ENCODE measurements around the gene ARCN1. TPM values are rescaled to one million over a fixed set of nuclear protein-coding genes. Genes with fewer than 3 reads are reported as not detected.

ARCN1 gene
- total RNA-seq, 1 experiment from 2014 or later, result 122 TPM

- POLR2A ChIA-PET (ENCODE audit: unreplicated experiment), result no interaction called here
- no peaks in the 10 kb centered on the region for H3K27me3 ChIP-seq (ENCODE audit: low read length)
- H3F3A ChIP-seq (ENCODE audit: low read length, unreplicated experiment), result no peaks in the 10 kb centered on the region
- no peak overlapping the region for H2AFZ ChIP-seq (ENCODE audit: low read length)
- no peaks in the 10 kb centered on the region for H4K20me1 ChIP-seq (ENCODE audit: low read length)
- no peak overlapping the region for H3K9ac ChIP-seq (ENCODE audit: low read length)
- H3K4me3 ChIP-seq (ENCODE audit: low read length), result no peak overlapping the region
- H3K4me2 ChIP-seq (ENCODE audit: low read length), result no peak overlapping the region
- CTCF ChIA-PET, result interaction anchor here (0.6 to 0.8 kb wide), 2 partner anchors 14 to 124 kb away, joined by 3 to 20 read pairs; no protein-coding TSS in a partner anchor
- intact Hi-C loops (cut with micrococcal nuclease), result loop anchor here (2.0 kb wide), 1 partner anchor 27 kb away; no protein-coding TSS in a partner anchor
- no peaks in the 10 kb centered on the region for H3K79me2 ChIP-seq (ENCODE audit: low read length)
- no peak for TF ChIP-seq EZH2 (IDR thresholded peaks at IDR 0.05; ENCODE audit: low read length, unreplicated experiment)
- TF ChIP-seq CTCF (conservative IDR thresholded peaks at IDR 0.05; ENCODE audit: low read depth, low read length), result no peak
- DNase-seq (no peak), ATAC-seq (no peak)
- no peaks in the 10 kb centered on the region for H3K9me2 ChIP-seq (replicated peaks; ENCODE audit: low read length)
- H3K4me1 ChIP-seq (ENCODE audit: insufficient read depth, low read length), result peaks cover 15% of the 10 kb centered on the region; the same call in 1 of the 2 replicates
- no peak overlapping the region for H3K27ac ChIP-seq (ENCODE audit: low read length)
- H3K9me3 ChIP-seq (ENCODE audit: low read length), result no peaks in the 10 kb centered on the region
- no TSS peak for BruUV-seq (replicated peaks)
- H3K36me3 ChIP-seq (ENCODE audit: low read depth, low read length), result no peaks in the 10 kb centered on the region
These were observed 63.4 kb downstream of the ARCN1 start for GRCh38 chr11:118635642-118636041.

GRCh38 chr11:118636569-118637290 lies 64.5 kb downstream of the ARCN1 start:
- Histone ChIP-seq H3K9ac (ENCODE audit: low read length) (no peak overlapping the region), H4K20me1 (ENCODE audit: low read length) (no peaks in the 10 kb centered on the region), H3K9me2 (replicated peaks; ENCODE audit: low read length) (no peaks in the 10 kb centered on the region), H3K4me3 (ENCODE audit: low read length) (no peak overlapping the region), H3K79me2 (ENCODE audit: low read length) (no peaks in the 10 kb centered on the region), H3K4me1 (ENCODE audit: insufficient read depth, low read length) (peaks cover 15% of the 10 kb centered on the region; the same call in 1 of the 2 replicates), H2AFZ (ENCODE audit: low read length) (no peak overlapping the region), H3K36me3 (ENCODE audit: low read depth, low read length) (no peaks in the 10 kb centered on the region), H3K4me2 (ENCODE audit: low read length) (no peak overlapping the region), H3K27ac (ENCODE audit: low read length) (no peak overlapping the region), H3F3A (ENCODE audit: low read length, unreplicated experiment) (no peaks in the 10 kb centered on the region), H3K27me3 (ENCODE audit: low read length) (no peaks in the 10 kb centered on the region), H3K9me3 (ENCODE audit: low read length) (no peaks in the 10 kb centered on the region)
- ATAC-seq (no peak), DNase-seq (peak; percentile 33)
- BruUV-seq (replicated peaks), result no TSS peak
- ChIA-PET CTCF (no interaction called here), POLR2A (ENCODE audit: unreplicated experiment) (interaction anchor here (0.5 to 0.6 kb wide), 2 partner anchors 272 to 503 kb away, joined by 4 to 9 read pairs; no protein-coding TSS in a partner anchor)
- intact Hi-C loops (cut with micrococcal nuclease), result no loop called here
- TF ChIP-seq EZH2phosphoT487 (IDR thresholded peaks at IDR 0.05; ENCODE audit: borderline replicate concordance, low read length) (no peak), CTCF (conservative IDR thresholded peaks at IDR 0.05; ENCODE audit: low read depth, low read length) (no peak), EZH2 (IDR thresholded peaks at IDR 0.05; ENCODE audit: low read length, unreplicated experiment) (no peak)

- H3K9ac ChIP-seq (ENCODE audit: low read length), result no peak overlapping the region
- no peak for ATAC-seq
- H3K27me3 ChIP-seq (ENCODE audit: low read length), result no peaks in the 10 kb centered on the region
- H4K20me1 ChIP-seq (ENCODE audit: low read length), result no peaks in the 10 kb centered on the region
- ChIA-PET POLR2A (ENCODE audit: unreplicated experiment) (no interaction called here), CTCF (no interaction called here)
- H3K4me2 ChIP-seq (ENCODE audit: low read length), result no peak overlapping the region
- TF ChIP-seq CTCF (conservative IDR thresholded peaks at IDR 0.05; ENCODE audit: low read depth, low read length), result no peak
- no peak for TF ChIP-seq EZH2 (IDR thresholded peaks at IDR 0.05; ENCODE audit: low read length, unreplicated experiment)
- TF ChIP-seq EZH2phosphoT487 (IDR thresholded peaks at IDR 0.05; ENCODE audit: borderline replicate concordance, low read length), result no peak
- H3K27ac ChIP-seq (ENCODE audit: low read length), result no peak overlapping the region
- H3K36me3 ChIP-seq (ENCODE audit: low read depth, low read length), result no peaks in the 10 kb centered on the region
- no peak overlapping the region for H3K4me3 ChIP-seq (ENCODE audit: low read length)
- no peak for DNase-seq
- H3K79me2 ChIP-seq (ENCODE audit: low read length), result no peaks in the 10 kb centered on the region
- intact Hi-C loops (cut with micrococcal nuclease), result no loop called here
- no TSS peak for BruUV-seq (replicated peaks)
- H3K9me3 ChIP-seq (ENCODE audit: low read length), result no peaks in the 10 kb centered on the region
- H3K9me2 ChIP-seq (replicated peaks; ENCODE audit: low read length), result no peaks in the 10 kb centered on the region
- H2AFZ ChIP-seq (ENCODE audit: low read length), result no peak overlapping the region
- no peaks in the 10 kb centered on the region for H3F3A ChIP-seq (ENCODE audit: low read length, unreplicated experiment)
- H3K4me1 ChIP-seq (ENCODE audit: insufficient read depth, low read length), result peaks cover 14% of the 10 kb centered on the region; the same call in 1 of the 2 replicates
These were observed 66.5 kb downstream of the ARCN1 start for GRCh38 chr11:118638726-118639125.
